Sigmoid colon (tissue), 4 donors: ENCODE data around the gene KIF11.

Experiments
- POLR2A ChIP-seq, 2 donors: fragments of 450-650 bp; IDR thresholded peaks; one replicate each; pipeline ENCODE4 v1.6.1; 2016; ENCODE audit warnings: antibody characterized with exemption in 2 of 2, mild to moderate bottlenecking in 2 of 2, moderate library complexity in 2 of 2
- POLR2AphosphoS5 ChIP-seq, 4 donors: sonication (generic); formaldehyde crosslinking; IDR thresholded peaks; one replicate each; pipeline ENCODE4 v1.6.1; 2017; ENCODE audit warnings: antibody characterized with exemption in 4 of 4
- TF ChIP-seq, protein P1 (sequence below), 4 experiments: fragments of 450-650 bp in 3 of 4; fragments of 200-600 bp in 1 of 4; IDR thresholded peaks; one replicate each; pipeline ENCODE4 v1.5.1; 2016 to 2019; ENCODE audit warnings: antibody characterized with exemption in 4 of 4, mild to moderate bottlenecking in 3 of 4, moderate library complexity in 2 of 4

DNA sequence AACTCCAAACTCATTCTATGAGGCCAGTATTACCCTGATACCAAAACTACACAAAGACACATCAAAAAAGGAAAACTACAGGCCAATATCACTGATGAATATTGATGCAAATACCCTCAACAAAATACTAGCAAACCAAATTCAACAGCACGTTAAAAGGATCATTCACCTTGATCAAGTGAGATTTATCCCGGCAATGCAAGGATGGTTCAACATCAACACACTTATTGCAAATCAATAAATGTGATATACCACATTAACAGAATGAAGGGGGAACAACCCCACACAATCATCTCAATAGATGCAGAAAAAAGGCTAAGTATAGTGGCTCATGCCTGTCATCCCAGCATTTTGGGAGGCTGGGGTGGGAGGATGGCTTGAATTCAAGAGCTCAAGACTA is 39.0 kb upstream of the KIF11 start:
- TF ChIP-seq, protein P1, sequence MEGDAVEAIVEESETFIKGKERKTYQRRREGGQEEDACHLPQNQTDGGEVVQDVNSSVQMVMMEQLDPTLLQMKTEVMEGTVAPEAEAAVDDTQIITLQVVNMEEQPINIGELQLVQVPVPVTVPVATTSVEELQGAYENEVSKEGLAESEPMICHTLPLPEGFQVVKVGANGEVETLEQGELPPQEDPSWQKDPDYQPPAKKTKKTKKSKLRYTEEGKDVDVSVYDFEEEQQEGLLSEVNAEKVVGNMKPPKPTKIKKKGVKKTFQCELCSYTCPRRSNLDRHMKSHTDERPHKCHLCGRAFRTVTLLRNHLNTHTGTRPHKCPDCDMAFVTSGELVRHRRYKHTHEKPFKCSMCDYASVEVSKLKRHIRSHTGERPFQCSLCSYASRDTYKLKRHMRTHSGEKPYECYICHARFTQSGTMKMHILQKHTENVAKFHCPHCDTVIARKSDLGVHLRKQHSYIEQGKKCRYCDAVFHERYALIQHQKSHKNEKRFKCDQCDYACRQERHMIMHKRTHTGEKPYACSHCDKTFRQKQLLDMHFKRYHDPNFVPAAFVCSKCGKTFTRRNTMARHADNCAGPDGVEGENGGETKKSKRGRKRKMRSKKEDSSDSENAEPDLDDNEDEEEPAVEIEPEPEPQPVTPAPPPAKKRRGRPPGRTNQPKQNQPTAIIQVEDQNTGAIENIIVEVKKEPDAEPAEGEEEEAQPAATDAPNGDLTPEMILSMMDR (IDR thresholded peaks at IDR 0.05), result no peak
- no peak for TF ChIP-seq POLR2AphosphoS5 (IDR thresholded peaks at IDR 0.05)
- no peak for TF ChIP-seq POLR2A (IDR thresholded peaks at IDR 0.05)
